ENCODE measurements around the gene WNT2B.

Gene WNT2B

GRCh38 chr1:112514901-112515300 is 6.1 kb downstream of the WNT2B start:
- Histone ChIP-seq H3K27me3 (replicated peaks in 2 of 5; ENCODE audit: control insufficient read depth in 4 of 5, insufficient read depth in 5 of 5, low read length in 4 of 5) (peaks cover 0 to 22% (median 15%) of the 10 kb centered on the region in 5 experiments), H3K9me3 (ENCODE audit: control extremely low read depth in 1 of 5, control insufficient read depth in 4 of 5, insufficient read depth in 2 of 5, low read depth in 1 of 5, low read length in 4 of 5) (no peaks in the 10 kb centered on the region), H3K4me1 (ENCODE audit: control extremely low read depth in 1 of 4, control insufficient read depth in 4 of 4, insufficient read depth in 4 of 4, low read length in 3 of 4) (no peaks in the 10 kb centered on the region), H3K36me3 (ENCODE audit: control insufficient read depth in 4 of 4, insufficient read depth in 4 of 4, low read length in 3 of 4) (no peaks in the 10 kb centered on the region), H3K27ac (ENCODE audit: insufficient read depth in 1 of 2, low read depth in 1 of 2, low read length in 2 of 2, poor library complexity in 1 of 2, severe bottlenecking in 2 of 2) (no peak overlapping the region), H3K4me3 (ENCODE audit: control insufficient read depth in 1 of 7, extremely low read depth in 1 of 7, insufficient read depth in 4 of 7, low read depth in 2 of 7, low read length in 6 of 7) (no peak overlapping the region)
- CTCF ChIA-PET: interaction anchor here (1.4 kb wide), 1 partner anchor 9 kb away, joined by 3 read pairs; no protein-coding TSS in a partner anchor
- no peak for DNase-seq
- POLR2A ChIA-PET: no interaction called here
- 98% methylated on average over 11 of the region's 12 CpGs for WGBS (ENCODE audit: insufficient coverage)

- DNase-seq: no peak
- CTCF ChIA-PET: no interaction called here
- no peaks in the 10 kb centered on the region for H3K4me1 ChIP-seq (ENCODE audit: control extremely low read depth in 1 of 4, control insufficient read depth in 4 of 4, insufficient read depth in 4 of 4, low read length in 3 of 4)
- POLR2A ChIA-PET: no interaction called here
- H3K4me3 ChIP-seq (ENCODE audit: control insufficient read depth in 1 of 7, extremely low read depth in 1 of 7, insufficient read depth in 4 of 7, low read depth in 2 of 7, low read length in 6 of 7): no peak overlapping the region
- H3K27me3 ChIP-seq (replicated peaks in 2 of 5; ENCODE audit: control insufficient read depth in 4 of 5, insufficient read depth in 5 of 5, low read length in 4 of 5): peaks cover 0 to 16% (median 11%) of the 10 kb centered on the region in 5 experiments
- 100% methylated on average over 1 of the region's 2 CpGs for WGBS (ENCODE audit: insufficient coverage)
- no peaks in the 10 kb centered on the region for H3K36me3 ChIP-seq (ENCODE audit: control insufficient read depth in 4 of 4, insufficient read depth in 4 of 4, low read length in 3 of 4)
- H3K9me3 ChIP-seq (ENCODE audit: control extremely low read depth in 1 of 5, control insufficient read depth in 4 of 5, insufficient read depth in 2 of 5, low read depth in 1 of 5, low read length in 4 of 5): no peaks in the 10 kb centered on the region
- H3K27ac ChIP-seq (ENCODE audit: insufficient read depth in 1 of 2, low read depth in 1 of 2, low read length in 2 of 2, poor library complexity in 1 of 2, severe bottlenecking in 2 of 2): no peak overlapping the region
Observed at GRCh38 chr1:112515311-112516009, 6.7 kb downstream of the WNT2B start.

DNA sequence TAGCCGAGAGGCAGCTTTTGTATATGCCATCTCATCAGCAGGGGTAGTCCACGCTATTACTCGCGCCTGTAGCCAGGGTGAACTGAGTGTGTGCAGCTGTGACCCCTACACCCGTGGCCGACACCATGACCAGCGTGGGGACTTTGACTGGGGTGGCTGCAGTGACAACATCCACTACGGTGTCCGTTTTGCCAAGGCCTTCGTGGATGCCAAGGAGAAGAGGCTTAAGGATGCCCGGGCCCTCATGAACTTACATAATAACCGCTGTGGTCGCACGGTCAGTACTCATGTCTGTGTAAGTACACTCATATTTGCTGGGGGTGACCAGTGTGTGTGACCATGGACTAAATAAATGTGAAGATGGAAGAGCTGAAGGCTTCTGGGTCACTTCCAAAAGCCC is 7.4 kb downstream of the WNT2B start:
- WGBS (ENCODE audit: insufficient coverage): 97% methylated on average over 13 of the region's 14 CpGs
- POLR2A ChIA-PET: no interaction called here

DNA sequence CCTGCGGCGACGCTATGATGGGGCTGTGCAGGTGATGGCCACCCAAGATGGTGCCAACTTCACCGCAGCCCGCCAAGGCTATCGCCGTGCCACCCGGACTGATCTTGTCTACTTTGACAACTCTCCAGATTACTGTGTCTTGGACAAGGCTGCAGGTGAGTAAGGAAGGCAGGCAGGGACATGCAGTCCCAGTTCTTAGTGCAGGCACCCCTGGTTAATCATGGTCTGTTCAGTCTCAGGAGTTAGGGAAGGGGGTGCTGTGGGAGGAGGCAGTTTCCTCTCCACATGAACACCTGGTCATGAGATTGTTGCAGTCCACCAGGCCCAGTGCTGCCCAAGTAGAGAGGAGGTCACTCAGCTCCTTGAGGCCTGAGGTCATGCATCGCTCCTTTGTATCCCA is 8.5 kb downstream of the WNT2B start:
- Histone ChIP-seq H3K27ac (ENCODE audit: insufficient read depth in 1 of 2, low read depth in 1 of 2, low read length in 2 of 2, poor library complexity in 1 of 2, severe bottlenecking in 2 of 2) (no peak overlapping the region), H3K4me1 (ENCODE audit: control extremely low read depth in 1 of 4, control insufficient read depth in 4 of 4, insufficient read depth in 4 of 4, low read length in 3 of 4) (no peaks in the 10 kb centered on the region), H3K27me3 (replicated peaks in 2 of 5; ENCODE audit: control insufficient read depth in 4 of 5, insufficient read depth in 5 of 5, low read length in 4 of 5) (peaks cover 0 to 4% (median 0%) of the 10 kb centered on the region in 5 experiments), H3K36me3 (ENCODE audit: control insufficient read depth in 4 of 4, insufficient read depth in 4 of 4, low read length in 3 of 4) (no peaks in the 10 kb centered on the region), H3K4me3 (ENCODE audit: control insufficient read depth in 1 of 7, extremely low read depth in 1 of 7, insufficient read depth in 4 of 7, low read depth in 2 of 7, low read length in 6 of 7) (no peak overlapping the region), H3K9me3 (ENCODE audit: control extremely low read depth in 1 of 5, control insufficient read depth in 4 of 5, insufficient read depth in 2 of 5, low read depth in 1 of 5, low read length in 4 of 5) (no peaks in the 10 kb centered on the region)
- WGBS (ENCODE audit: insufficient coverage): 98% methylated on average over 9 of the region's 9 CpGs
- ChIA-PET CTCF (interaction anchor here (1.4 kb wide), 1 partner anchor 50 kb away, joined by 4 read pairs; no protein-coding TSS in a partner anchor), POLR2A (no interaction called here)
- no peak for DNase-seq

More for the DNA sequence above, 7.4 kb downstream of the WNT2B start:
- no peaks in the 10 kb centered on the region for H3K36me3 ChIP-seq (ENCODE audit: control insufficient read depth in 4 of 4, insufficient read depth in 4 of 4, low read length in 3 of 4)
- H3K27ac ChIP-seq (ENCODE audit: insufficient read depth in 1 of 2, low read depth in 1 of 2, low read length in 2 of 2, poor library complexity in 1 of 2, severe bottlenecking in 2 of 2): no peak overlapping the region
- H3K9me3 ChIP-seq (ENCODE audit: control extremely low read depth in 1 of 5, control insufficient read depth in 4 of 5, insufficient read depth in 2 of 5, low read depth in 1 of 5, low read length in 4 of 5): no peaks in the 10 kb centered on the region
- no peak for DNase-seq
- H3K4me3 ChIP-seq (ENCODE audit: control insufficient read depth in 1 of 7, extremely low read depth in 1 of 7, insufficient read depth in 4 of 7, low read depth in 2 of 7, low read length in 6 of 7): no peak overlapping the region
- CTCF ChIA-PET: no interaction called here
- no peaks in the 10 kb centered on the region for H3K4me1 ChIP-seq (ENCODE audit: control extremely low read depth in 1 of 4, control insufficient read depth in 4 of 4, insufficient read depth in 4 of 4, low read length in 3 of 4)
- peaks cover 0 to 10% (median 6%) of the 10 kb centered on the region in 5 experiments for H3K27me3 ChIP-seq (replicated peaks in 2 of 5; ENCODE audit: control insufficient read depth in 4 of 5, insufficient read depth in 5 of 5, low read length in 4 of 5)

DNA sequence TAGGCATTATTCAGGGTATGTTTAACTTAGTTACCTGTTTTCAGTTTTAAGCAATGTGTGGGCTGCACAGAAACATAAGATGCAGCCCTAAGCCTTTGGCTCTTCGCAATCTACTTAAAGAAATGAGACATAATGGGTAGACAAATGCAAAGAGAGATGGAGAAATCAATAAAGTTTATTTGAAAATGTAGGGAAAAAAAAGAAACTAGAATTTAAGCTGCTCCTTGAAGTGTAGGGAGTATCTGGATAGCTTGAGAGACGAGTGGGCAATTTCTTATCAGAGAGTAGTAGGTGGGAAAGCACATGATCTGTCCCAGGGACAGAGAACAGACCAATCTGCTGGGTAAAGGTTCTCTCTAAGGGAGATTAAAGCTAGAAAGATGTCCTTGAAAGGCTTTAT is 8.9 kb downstream of the WNT2B start:
- whole genome bisulfite sequencing (ENCODE audit: insufficient coverage): 100% methylated on average over 2 of the region's 2 CpGs

DNA sequence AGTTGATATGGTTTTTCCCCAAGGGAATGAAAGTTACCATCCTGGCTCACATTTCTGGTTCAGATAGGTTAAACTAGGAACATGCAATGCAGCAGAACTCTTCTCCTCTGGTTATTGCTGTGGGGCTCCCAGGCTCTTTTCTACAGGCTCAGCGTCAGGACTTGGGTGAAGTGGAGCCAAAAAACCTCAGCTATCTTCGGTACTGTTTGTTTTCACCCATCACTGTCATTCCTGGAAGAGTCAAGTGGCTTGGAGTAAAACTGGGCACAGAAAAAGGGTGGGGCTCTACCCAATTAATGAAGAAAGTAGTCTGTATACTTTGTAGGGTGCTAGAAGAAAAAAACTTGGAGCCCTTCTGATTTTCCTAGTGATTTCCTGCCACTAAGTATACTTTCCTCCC is 9.4 kb downstream of the WNT2B start:
- H3K4me3 ChIP-seq (ENCODE audit: control insufficient read depth in 1 of 7, extremely low read depth in 1 of 7, insufficient read depth in 4 of 7, low read depth in 2 of 7, low read length in 6 of 7): no peak overlapping the region
- 100% methylated on average over 1 of the region's 2 CpGs for WGBS (ENCODE audit: insufficient coverage)
- DNase-seq: no peak
- no peaks in the 10 kb centered on the region for H3K9me3 ChIP-seq (ENCODE audit: control extremely low read depth in 1 of 5, control insufficient read depth in 4 of 5, insufficient read depth in 2 of 5, low read depth in 1 of 5, low read length in 4 of 5)
- H3K36me3 ChIP-seq (ENCODE audit: control insufficient read depth in 4 of 4, insufficient read depth in 4 of 4, low read length in 3 of 4): no peaks in the 10 kb centered on the region
- peaks cover 0 to 4% (median 0%) of the 10 kb centered on the region in 5 experiments for H3K27me3 ChIP-seq (replicated peaks in 2 of 5; ENCODE audit: control insufficient read depth in 4 of 5, insufficient read depth in 5 of 5, low read length in 4 of 5)
- CTCF ChIA-PET: interaction anchor here (1.4 kb wide), 1 partner anchor 51 kb away, joined by 4 read pairs; no protein-coding TSS in a partner anchor
- H3K4me1 ChIP-seq (ENCODE audit: control extremely low read depth in 1 of 4, control insufficient read depth in 4 of 4, insufficient read depth in 4 of 4, low read length in 3 of 4): no peaks in the 10 kb centered on the region
- POLR2A ChIA-PET: interaction anchor here (0.6 kb wide), 1 partner anchor 35 kb away, joined by 5 read pairs; no protein-coding TSS in a partner anchor
- no peak overlapping the region for H3K27ac ChIP-seq (ENCODE audit: insufficient read depth in 1 of 2, low read depth in 1 of 2, low read length in 2 of 2, poor library complexity in 1 of 2, severe bottlenecking in 2 of 2)

More for the DNA sequence above, 8.9 kb downstream of the WNT2B start:
- Histone ChIP-seq H3K27ac (ENCODE audit: insufficient read depth in 1 of 2, low read depth in 1 of 2, low read length in 2 of 2, poor library complexity in 1 of 2, severe bottlenecking in 2 of 2) (no peak overlapping the region), H3K9me3 (ENCODE audit: control extremely low read depth in 1 of 5, control insufficient read depth in 4 of 5, insufficient read depth in 2 of 5, low read depth in 1 of 5, low read length in 4 of 5) (no peaks in the 10 kb centered on the region), H3K4me3 (ENCODE audit: control insufficient read depth in 1 of 7, extremely low read depth in 1 of 7, insufficient read depth in 4 of 7, low read depth in 2 of 7, low read length in 6 of 7) (no peak overlapping the region), H3K4me1 (ENCODE audit: control extremely low read depth in 1 of 4, control insufficient read depth in 4 of 4, insufficient read depth in 4 of 4, low read length in 3 of 4) (no peaks in the 10 kb centered on the region), H3K27me3 (replicated peaks in 2 of 5; ENCODE audit: control insufficient read depth in 4 of 5, insufficient read depth in 5 of 5, low read length in 4 of 5) (peaks cover 0 to 4% (median 0%) of the 10 kb centered on the region in 5 experiments), H3K36me3 (ENCODE audit: control insufficient read depth in 4 of 4, insufficient read depth in 4 of 4, low read length in 3 of 4) (no peaks in the 10 kb centered on the region)
- DNase-seq: no peak
- ChIA-PET CTCF (interaction anchor here (1.4 kb wide), 1 partner anchor 51 kb away, joined by 4 read pairs; no protein-coding TSS in a partner anchor), POLR2A (no interaction called here)

- Histone ChIP-seq H3K36me3 (ENCODE audit: control insufficient read depth in 4 of 4, insufficient read depth in 4 of 4, low read length in 3 of 4) (peaks cover 0 to 2% (median 0%) of the 10 kb centered on the region in 4 experiments), H3K9me3 (ENCODE audit: control extremely low read depth in 1 of 5, control insufficient read depth in 4 of 5, insufficient read depth in 2 of 5, low read depth in 1 of 5, low read length in 4 of 5) (no peaks in the 10 kb centered on the region), H3K27me3 (replicated peaks in 2 of 5; ENCODE audit: control insufficient read depth in 4 of 5, insufficient read depth in 5 of 5, low read length in 4 of 5) (peaks cover 0 to 4% (median 0%) of the 10 kb centered on the region in 5 experiments), H3K4me1 (ENCODE audit: control extremely low read depth in 1 of 4, control insufficient read depth in 4 of 4, insufficient read depth in 4 of 4, low read length in 3 of 4) (no peaks in the 10 kb centered on the region), H3K27ac (ENCODE audit: insufficient read depth in 1 of 2, low read depth in 1 of 2, low read length in 2 of 2, poor library complexity in 1 of 2, severe bottlenecking in 2 of 2) (no peak overlapping the region), H3K4me3 (ENCODE audit: control insufficient read depth in 1 of 7, extremely low read depth in 1 of 7, insufficient read depth in 4 of 7, low read depth in 2 of 7, low read length in 6 of 7) (no peak overlapping the region)
- 97% methylated on average over 6 of the region's 9 CpGs for WGBS (ENCODE audit: insufficient coverage)
- no peak for DNase-seq
- POLR2A ChIA-PET: no interaction called here
- CTCF ChIA-PET: no interaction called here
Observed at GRCh38 chr1:112520166-112520565, 11.4 kb downstream of the WNT2B start.

Data from common myeloid progenitor, CD34-positive (primary cell).